ENCODE results near the gene DPEP1. TPM values are rescaled to one million over a fixed set of nuclear protein-coding genes. Genes with fewer than 3 reads are reported as not detected.
A peak's percentile ranks its signal among the peaks of the same experiment; 100 is the strongest.
"Not testable (repeated sequence)": the region's sequence is repeated elsewhere in the genome, so short reads cannot be mapped to it uniquely, and the experiment has no call there.

DPEP1 gene
- total RNA-seq, 2 donors from 2014 or later = not detected

GRCh38 chr16:89660146-89660545 is 46.7 kb downstream of the DPEP1 start:
- intact Hi-C loops (cut with DNase I) = no loop called here
- DNase-seq = peak; percentile 13
- ATAC-seq = no peak

GRCh38 chr16:89661215-89661614 is 47.8 kb downstream of the DPEP1 start:
- intact Hi-C loops (cut with DNase I) = no loop called here
- DNase-seq = no peak
- no peak for ATAC-seq

GRCh38 chr16:89664238-89664637 is 50.8 kb downstream of the DPEP1 start:
- intact Hi-C loops (cut with DNase I); ATAC-seq: not testable (repeated sequence)
- DNase-seq = peak; percentile 2

- ATAC-seq; intact Hi-C loops (cut with DNase I): not testable (repeated sequence)
- peak; percentile 20 for DNase-seq
Measured at GRCh38 chr16:89667000-89667399, 53.6 kb downstream of the DPEP1 start.

- DNase-seq (peak; percentile 8), ATAC-seq (no peak)
- intact Hi-C loops (cut with DNase I) = no loop called here
Measured at GRCh38 chr16:89667633-89668032, 54.2 kb downstream of the DPEP1 start.

- no peak for DNase-seq
- ATAC-seq = no peak
- intact Hi-C loops (cut with DNase I) = no loop called here
Measured at GRCh38 chr16:89668790-89669158, 55.3 kb downstream of the DPEP1 start.

- intact Hi-C loops (cut with DNase I) = no loop called here
- peak; percentile 2 for DNase-seq
- no peak for ATAC-seq
Measured at GRCh38 chr16:89669755-89670154, 56.3 kb downstream of the DPEP1 start.

GRCh38 chr16:89670496-89671431 is 57.3 kb downstream of the DPEP1 start:
- intact Hi-C loops (cut with DNase I) = no loop called here
- DNase-seq (peak; percentile 6), ATAC-seq (no peak)

GRCh38 chr16:89671565-89671964 is 58.1 kb downstream of the DPEP1 start:
- DNase-seq; intact Hi-C loops (cut with DNase I); ATAC-seq: not testable (repeated sequence)

- DNase-seq = peak; percentile 5
- intact Hi-C loops (cut with DNase I) = no loop called here
Measured at GRCh38 chr16:89672177-89672941, 58.9 kb downstream of the DPEP1 start.

GRCh38 chr16:89678258-89678657 is 64.8 kb downstream of the DPEP1 start:
- DNase-seq (no peak), ATAC-seq (no peak)
- intact Hi-C loops (cut with DNase I) = no loop called here

More at GRCh38 chr16:89672177-89672941, 58.9 kb downstream of the DPEP1 start:
- no peak for ATAC-seq

GRCh38 chr16:89685916-89686315 is 72.5 kb downstream of the DPEP1 start:
- peak; percentile 30 for DNase-seq
- no peak for ATAC-seq
- intact Hi-C loops (cut with DNase I) = no loop called here

- DNase-seq = peak; percentile 93
- intact Hi-C loops (cut with DNase I) = no loop called here
- peak; percentile 96 to 97 for ATAC-seq
Measured at GRCh38 chr16:89686520-89687091, 73.2 kb downstream of the DPEP1 start, which contains the start of gene CDK10. CDK10 (plus strand) TSS chr16:89686689; CDS start chr16:89686711, 22 bp downstream.

- peak; percentile 23 for DNase-seq
- peak; percentile 19 to 34 for ATAC-seq
- intact Hi-C loops (cut with DNase I) = no loop called here
Measured at GRCh38 chr16:89687092-89687940, 73.9 kb downstream of the DPEP1 start.

Other genes starting within 250 kb of the DPEP1 start
- 10 to 100 TPM; 74.3 to 86.2 TPM for gene ANKRD11, start 123.1 kb upstream of the DPEP1 start, total RNA-seq
- gene SPG7, start 105.2 kb upstream of the DPEP1 start, total RNA-seq = 10 to 100 TPM; 78.5 to 99.5 TPM
- 1,000 to 10,000 TPM; 1,319 to 1,367 TPM for gene RPL13, start 53.0 kb upstream of the DPEP1 start, total RNA-seq
- gene CPNE7, start 37.9 kb upstream of the DPEP1 start, total RNA-seq = not detected
- 10 to 100 TPM; 41.7 to 51.9 TPM for gene CHMP1A, start 44.1 kb downstream of the DPEP1 start, total RNA-seq
- gene SPATA33, start 44.2 kb downstream of the DPEP1 start, total RNA-seq = 1 to 10 TPM; 2.4 to 3.6 TPM
- 10 to 100 TPM; 22.6 to 28.0 TPM for gene CDK10, start 73.0 kb downstream of the DPEP1 start, total RNA-seq
- 1 to 10 TPM; 4.5 to 7.1 TPM for gene SPATA2L, start 88.1 kb downstream of the DPEP1 start, total RNA-seq
- 10 to 100 TPM; 11.6 to 12.6 TPM for gene VPS9D1, start 107.3 kb downstream of the DPEP1 start, total RNA-seq
- gene ZNF276, start 107.9 kb downstream of the DPEP1 start, total RNA-seq = 10 to 100 TPM; 11.9 to 18.2 TPM
- gene FANCA, start 203.0 kb downstream of the DPEP1 start, total RNA-seq = 1 to 10 TPM; 3.6 to 4.4 TPM
- gene SPIRE2, start 214.8 kb downstream of the DPEP1 start, total RNA-seq = 1 to 10 TPM; 1.2 to 2.0 TPM